GM18511 (cell line): ENCODE data around the gene JMJD7.

ENCODE experiments used
- ATAC-seq: cut with Tn5 transposase; IDR thresholded peaks from one replicate; pipeline ENCODE4 v1.9.1; 2021; ENCODE audit warnings: mild to moderate bottlenecking, moderate library complexity; ENCODE audit not compliant: unreplicated experiment

The JMJD7 gene

DNA sequence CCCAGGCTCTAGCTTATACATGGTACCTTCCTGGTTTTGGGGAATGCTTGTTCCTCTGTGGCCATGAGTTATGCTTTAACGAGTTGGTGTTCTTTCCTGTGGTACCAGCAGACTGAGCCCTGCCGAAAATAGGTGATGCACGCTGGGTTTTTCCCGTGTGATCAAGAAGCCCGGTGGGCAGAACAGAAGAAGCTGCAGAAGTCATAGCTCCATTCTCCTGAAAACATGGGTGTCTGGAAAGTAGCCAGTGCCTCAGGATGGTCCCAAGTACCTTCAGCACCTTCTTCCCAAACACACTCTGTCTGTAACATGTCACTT lies 28.4 kb upstream of the JMJD7 start:
- no peak for ATAC-seq

DNA sequence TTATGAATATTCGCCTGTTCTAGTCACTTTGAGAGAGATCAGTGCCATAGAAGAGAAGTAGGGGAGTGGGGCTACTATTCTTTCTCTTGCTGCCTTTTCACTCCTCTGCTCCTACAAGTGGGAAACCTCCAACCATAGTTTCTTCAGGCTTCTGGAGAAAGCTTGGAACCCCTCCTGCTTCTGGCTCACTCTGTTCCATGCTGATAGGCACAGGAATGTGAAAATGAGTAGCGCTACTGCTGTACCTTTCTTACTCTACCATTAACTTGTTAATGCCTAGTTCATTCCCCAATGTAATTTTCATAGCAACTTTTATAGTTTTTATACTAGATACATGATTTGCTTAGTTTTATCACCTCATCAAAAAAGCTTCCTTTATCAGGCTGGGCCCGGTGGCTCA lies 26.7 kb upstream of the JMJD7 start:
- ATAC-seq = no peak

- no peak for ATAC-seq
Measured at GRCh38 chr15:41801850-41802455, 25.9 kb upstream of the JMJD7 start.

GRCh38 chr15:41804361-41804760 lies 23.5 kb upstream of the JMJD7 start:
- ATAC-seq = no peak

DNA sequence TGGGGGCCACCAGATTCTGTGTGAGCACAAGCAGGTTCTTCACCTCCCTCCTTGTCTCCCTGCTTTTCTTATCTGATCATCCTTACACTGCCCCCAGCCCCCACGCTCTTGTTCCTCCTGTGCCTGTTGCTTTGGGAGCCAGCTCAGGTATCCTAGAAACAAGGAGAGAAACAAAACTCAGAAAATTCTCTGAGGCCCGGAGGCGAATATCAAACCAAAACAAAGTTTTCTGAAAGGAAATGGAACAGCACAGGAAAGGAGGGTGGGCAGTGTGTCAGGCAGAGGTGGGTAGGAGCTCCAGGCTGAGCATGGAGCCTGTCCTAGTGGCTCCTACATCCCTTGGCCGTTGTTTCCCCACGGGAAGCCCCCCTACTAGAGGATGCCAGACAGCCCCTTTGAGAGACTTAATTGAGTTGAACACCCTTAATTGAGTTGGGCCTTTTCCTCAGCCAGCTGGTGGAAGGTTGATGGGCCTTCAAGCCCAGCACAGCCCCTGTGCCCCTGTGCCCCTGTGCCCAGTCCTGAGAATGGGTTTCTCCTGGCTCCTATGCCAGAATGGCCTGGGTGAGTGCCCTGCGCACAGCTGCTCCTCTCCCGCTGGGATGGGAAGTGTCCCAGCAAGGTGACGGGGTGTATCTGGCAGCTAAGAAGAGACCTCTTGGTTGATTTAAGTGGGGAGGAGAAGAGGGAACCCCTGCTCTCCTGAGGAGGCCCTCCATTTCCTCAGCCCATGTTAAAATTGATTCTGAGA lies 22.8 kb upstream of the JMJD7 start:
- ATAC-seq = no peak

GRCh38 chr15:41805711-41806110 lies 22.2 kb upstream of the JMJD7 start:
- ATAC-seq = no peak

- no peak for ATAC-seq
Measured at GRCh38 chr15:41806291-41807181, 21.4 kb upstream of the JMJD7 start.

DNA sequence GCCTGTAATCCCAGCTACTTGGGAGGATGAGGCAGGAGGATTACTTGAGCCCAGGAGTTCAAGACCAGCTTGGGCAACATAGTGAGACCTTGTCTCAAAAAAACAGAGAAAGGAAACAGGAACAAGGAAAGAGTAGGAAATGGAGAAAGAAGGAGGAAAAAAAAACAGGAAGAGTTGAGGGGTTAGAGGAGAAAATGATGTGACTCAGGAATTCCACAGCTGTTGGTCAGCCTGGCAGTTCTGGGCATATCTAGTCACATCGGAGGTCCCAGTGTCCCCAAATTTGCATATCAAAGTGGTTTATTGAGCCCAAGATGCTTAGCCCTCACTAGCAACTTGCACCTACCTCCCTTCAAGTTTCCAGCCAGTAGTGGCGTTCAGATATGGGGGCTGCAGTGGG lies 18.8 kb upstream of the JMJD7 start:
- no peak for ATAC-seq

DNA sequence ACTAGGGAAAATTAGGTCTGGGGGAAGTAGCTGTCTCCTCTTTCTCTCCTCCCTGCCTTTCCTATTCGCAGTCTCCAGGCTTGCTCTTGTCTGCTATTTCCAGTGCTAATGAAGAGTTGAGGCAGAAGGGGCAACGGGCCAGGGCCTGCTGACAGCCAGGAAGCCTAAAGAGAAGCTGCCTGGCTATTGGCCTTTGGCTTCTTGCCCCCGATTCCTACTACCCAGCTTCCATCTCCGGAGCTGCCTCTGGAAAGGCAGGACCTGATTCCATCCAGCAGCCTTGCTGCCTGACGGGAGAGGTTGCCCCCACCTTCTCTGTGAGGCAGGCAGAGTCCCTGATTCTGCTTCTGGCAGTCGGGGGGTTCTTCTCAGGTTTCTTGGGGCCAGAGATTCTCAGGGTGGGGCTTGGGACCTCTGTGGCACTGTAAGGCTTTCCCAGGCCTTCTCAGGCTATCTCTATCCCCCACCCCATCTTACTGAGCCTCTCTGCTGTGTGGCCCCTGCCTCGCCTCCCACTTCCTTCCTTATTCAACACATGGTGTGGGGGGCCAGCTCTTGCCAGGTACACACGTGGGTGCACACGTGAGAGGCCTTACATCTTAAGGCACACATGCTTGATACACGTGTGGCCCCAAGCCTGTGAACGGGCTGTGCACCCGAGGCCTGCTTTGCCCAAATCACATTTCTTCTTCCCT lies 18.2 kb upstream of the JMJD7 start:
- no peak for ATAC-seq

DNA sequence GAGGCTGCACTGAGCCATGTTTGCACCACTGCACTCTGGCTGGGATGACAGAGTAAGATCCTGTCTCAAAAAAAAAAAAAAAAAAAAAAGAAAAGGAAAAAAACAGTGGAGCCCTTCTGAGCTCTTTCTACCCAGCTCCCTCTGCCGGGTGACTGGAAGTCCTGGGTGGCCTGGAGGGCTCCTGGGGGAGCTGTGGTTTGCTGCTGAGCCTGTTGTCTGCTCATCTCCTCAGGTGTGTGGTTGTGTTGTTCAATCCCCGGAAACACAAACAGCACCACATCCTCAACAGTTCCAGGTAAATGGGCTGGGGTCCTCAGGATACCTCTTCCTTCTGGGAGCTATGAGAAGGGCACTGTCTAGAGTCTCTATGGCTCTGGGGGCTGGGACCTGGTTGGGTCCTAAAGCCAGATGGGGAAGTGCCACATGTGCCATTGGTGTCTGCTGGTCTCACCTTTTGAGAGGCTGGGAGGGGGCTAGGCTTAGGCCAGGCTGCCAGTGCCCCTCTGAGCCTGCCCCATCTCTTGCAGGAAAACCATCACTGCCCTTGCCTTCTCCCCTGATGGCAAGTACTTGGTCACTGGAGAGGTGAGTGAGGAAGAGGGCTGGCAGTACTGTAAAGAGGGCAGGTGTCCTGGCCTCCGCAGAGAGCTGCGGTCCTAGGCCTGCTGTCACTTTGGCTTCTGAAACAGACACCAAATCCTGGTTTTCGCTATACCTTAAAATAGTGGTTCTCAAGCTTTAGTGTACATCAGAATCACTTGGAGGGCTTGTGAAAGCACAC lies 17.1 kb upstream of the JMJD7 start:
- no peak for ATAC-seq

DNA sequence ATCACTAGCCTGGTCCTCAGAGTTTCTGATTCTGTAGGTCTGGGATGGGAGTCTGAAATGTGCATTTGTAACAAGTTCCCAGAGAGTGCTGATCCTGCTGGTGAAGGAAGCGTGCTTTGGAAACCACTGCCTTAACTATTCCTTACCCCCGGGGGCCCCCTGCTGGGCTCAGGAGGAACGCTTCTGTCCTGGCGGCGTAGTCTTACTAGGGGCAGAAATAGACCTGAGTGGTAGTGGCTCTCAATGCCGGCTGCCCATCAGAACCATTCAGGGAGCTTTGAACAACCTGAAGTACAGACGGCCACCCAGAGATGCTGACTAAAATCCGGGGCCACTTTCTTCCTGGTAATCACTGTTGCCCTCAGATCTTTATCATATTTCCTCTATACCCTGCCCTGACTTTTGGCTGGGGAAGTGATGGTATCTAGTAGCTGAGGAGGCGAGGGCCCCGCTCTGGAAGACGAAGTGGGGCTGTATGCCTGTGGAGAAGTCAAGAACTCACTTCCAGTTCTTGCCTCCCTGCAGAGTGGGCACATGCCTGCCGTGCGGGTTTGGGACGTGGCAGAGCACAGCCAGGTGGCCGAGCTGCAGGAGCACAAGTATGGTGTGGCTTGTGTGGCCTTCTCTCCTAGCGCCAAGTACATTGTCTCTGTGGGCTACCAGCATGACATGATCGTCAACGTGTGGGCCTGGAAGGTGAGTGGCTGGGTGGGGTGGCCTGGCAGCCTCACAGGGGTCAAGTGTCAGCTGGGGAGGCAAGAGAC lies 16.3 kb upstream of the JMJD7 start:
- ATAC-seq = no peak

GRCh38 chr15:41812820-41813375 lies 15.0 kb upstream of the JMJD7 start:
- ATAC-seq = no peak

DNA sequence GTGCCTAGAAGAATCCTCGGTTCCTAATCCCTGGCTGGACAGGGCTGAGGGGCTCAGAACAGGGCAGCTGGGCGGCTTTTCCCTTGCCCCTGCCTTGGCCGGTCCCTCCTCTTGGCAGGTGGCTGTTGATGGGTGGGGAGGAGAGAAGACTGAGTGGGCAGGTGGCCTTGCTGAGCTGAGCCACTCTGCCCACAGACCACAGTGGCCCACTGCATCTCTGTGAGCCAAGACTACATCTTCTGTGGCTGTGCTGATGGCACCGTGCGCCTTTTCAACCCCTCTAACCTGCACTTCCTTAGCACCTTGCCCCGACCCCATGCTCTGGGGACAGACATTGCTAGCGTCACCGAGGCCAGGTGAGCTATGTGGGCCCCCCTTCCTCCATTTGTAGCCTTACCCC lies 14.5 kb upstream of the JMJD7 start:
- ATAC-seq = no peak

- ATAC-seq = no peak
Measured at GRCh38 chr15:41814534-41814933, 13.4 kb upstream of the JMJD7 start.

- no peak for ATAC-seq
Measured at GRCh38 chr15:41816788-41817187, 11.1 kb upstream of the JMJD7 start.

DNA sequence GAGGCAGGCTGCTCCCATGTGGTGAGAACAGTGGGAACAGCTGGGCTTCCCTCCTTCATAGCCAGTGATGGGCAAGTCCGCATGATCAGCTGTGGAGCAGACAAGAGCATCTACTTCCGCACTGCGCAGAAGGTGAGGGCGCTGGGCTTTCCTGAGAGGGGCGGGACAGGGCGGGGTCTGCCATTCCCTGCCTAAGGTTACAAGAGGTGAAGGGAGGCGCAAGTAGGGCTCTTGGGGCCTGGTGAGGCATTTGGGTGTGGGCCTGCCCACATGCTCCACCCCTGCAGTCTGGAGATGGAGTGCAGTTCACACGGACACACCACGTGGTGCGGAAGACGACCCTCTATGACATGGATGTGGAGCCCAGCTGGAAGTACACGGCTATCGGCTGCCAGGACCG lies 10.6 kb upstream of the JMJD7 start:
- no peak for ATAC-seq

- ATAC-seq = no peak
Measured at GRCh38 chr15:41817781-41818180, 10.1 kb upstream of the JMJD7 start.

GRCh38 chr15:41819455-41820050 lies 8.3 kb upstream of the JMJD7 start:
- no peak for ATAC-seq

GRCh38 chr15:41820791-41821423 lies 7.0 kb upstream of the JMJD7 start:
- no peak for ATAC-seq
